NCI-H2196 (cell line): ENCODE measurements around the gene AAK1.
"Not testable (repeated sequence)": the region's sequence is repeated elsewhere in the genome, so short reads cannot be mapped to it uniquely, and the experiment has no call there.

ENCODE experiments used
- DNase-seq: peaks from one replicate; lab custom pipeline; 2025; ENCODE audit not compliant: unreplicated experiment; lab: John Stamatoyannopoulos, UW

The AAK1 gene

DNA sequence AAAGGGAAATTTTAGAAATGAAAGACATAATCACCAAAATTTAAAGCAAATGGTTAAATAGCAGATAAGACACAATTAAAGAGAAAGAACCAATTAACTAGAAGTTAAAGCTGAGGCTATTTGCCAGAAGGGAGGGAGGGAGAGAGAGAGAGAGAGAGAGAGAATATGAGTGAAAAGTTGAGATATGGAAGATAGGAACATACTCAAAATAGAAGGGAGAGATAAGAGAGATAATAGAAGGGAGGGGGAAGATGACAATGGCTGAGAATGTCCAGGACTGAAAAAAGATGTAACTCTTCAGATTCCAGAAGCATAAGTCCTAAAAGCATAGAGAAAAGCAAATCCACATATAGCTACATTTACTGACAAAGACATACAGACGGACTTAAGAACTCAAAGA lies 17.1 kb upstream of the AAK1 start:
- DNase-seq = no peak

GRCh38 chr2:69659941-69660483 lies 16.5 kb upstream of the AAK1 start:
- no peak for DNase-seq

- no peak for DNase-seq
Measured at GRCh38 chr2:69659349-69659748, 15.8 kb upstream of the AAK1 start.

- no peak for DNase-seq
Measured at GRCh38 chr2:69652206-69652605, 8.7 kb upstream of the AAK1 start.

- not testable (repeated sequence) for DNase-seq
Measured at GRCh38 chr2:69647196-69647595, 3.7 kb upstream of the AAK1 start.

GRCh38 chr2:69646714-69647113 lies 3.2 kb upstream of the AAK1 start:
- no peak for DNase-seq

GRCh38 chr2:69645921-69646320 lies 2.4 kb upstream of the AAK1 start:
- no peak for DNase-seq

DNA sequence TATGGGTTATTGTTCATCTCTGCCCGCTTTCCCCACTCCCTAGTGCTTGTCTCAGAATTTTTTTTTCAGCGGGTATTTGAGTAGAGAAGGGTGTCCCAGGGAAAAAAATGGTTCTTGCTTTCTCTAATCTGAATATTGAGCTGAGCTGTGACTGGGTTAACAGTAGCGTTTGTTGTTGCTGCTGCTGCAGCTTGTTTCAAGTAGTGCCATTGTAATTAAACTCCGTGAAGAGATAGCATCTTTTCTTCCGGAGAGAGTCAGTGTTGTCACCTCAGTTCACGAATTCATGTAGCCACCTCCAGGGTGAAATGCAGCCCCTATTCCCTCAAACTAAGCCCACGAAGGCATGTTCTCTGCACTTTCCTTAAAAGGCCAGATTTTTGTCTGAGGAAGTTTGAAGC lies 1.5 kb upstream of the AAK1 start:
- DNase-seq = no peak

GRCh38 chr2:69644506-69644979 lies 1.0 kb upstream of the AAK1 start:
- DNase-seq = no peak

DNA sequence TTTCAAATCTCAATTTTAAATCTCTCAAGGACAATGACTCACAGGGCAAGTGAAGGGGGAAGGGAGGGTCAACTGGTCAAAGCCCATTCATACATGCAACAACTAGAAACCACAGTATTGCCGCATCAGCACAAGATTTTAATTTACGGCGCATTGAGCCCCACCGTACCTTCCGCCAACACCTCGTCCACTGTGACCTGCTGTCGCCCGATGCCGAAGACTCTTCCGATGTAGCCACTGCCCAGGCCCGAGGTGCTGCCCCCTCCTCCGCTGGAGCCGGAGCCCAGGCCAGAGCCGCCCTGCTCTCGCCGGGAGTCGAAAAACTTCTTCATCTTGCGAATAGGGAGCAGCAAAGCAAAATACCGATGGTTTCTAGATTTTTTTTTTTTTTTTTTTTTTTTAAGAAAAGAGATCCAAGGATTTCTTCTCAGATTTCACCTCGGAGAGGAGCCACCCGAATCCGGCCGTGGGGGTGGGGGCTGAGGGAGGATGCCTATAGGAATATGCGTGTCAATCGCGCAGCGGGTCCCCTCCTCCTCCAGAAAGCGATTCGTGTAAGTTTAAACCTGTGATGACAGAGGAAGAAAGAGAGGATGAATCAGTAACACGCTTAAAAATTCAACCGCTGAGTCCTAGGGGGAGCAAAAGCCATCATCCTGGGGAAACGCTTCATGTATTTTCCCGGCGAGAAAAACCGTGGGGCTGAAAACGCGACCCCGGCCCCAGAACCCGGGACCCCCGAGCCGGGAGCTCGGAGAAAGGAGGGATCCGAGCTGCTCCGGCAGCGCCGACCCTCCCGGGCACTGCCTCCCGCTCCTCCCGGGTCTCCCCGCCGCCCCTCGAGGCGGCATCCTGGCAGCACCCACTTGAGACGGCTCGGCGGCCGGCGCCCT lies 584 bp downstream of the AAK1 start:
- DNase-seq = no peak

DNA sequence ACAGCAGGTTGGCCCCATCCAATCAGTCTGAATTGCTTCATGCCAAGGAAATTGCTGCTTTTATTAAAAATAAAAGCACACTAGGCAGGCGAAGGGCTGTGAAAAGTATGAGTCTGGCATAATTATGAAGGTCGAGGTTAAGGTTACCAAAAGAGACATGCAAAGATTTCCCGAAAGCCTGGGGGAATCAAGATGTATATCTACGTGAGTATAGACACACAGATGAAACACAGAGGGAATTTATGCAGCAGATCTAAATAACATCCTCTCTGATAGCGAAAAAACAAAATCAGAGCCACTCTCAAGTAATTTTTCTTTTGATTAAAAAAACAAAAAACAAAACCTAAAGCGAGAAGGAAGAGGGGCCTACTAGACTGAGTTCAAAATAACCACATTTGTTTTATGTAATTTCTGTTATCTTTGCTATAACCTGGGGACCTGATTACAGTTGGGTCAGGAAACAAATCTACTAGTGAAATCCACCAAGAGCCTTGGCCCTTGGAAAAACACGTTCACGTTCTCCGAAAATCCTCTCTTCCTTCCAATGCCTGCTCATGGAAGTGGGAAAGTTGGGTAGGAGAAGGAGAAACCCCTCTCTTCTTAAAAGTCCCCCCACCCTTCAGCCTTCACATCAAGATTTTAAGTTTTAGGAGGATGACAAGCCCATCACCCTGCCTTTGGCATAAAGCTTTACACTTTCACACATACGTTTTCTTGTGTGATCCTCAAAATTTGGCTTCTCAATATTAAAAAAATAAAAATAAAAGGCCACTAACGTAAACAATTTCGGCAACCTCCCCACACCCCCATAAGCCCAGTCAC lies 1.4 kb downstream of the AAK1 start:
- no peak for DNase-seq

DNA sequence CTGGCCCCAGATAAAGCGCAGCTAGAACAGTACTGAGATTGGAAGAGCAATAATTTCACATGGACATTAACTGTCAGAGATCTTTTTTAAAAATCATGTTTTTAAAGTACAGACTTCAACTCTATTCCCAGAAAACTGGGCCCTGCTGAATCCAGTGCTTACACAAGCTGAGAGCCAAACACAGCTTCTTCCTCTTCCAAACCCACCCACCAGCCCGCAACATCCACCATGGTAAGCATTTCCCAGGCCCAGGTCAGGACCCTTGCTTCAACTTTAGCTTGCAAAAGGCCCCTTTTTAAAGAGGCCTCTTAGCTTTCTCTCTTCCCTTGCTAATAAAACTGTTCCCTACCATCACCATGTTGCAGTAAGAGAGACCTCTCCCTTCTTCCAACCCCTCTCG lies 2.1 kb downstream of the AAK1 start:
- no peak for DNase-seq

GRCh38 chr2:69639266-69639665 lies 4.3 kb downstream of the AAK1 start:
- DNase-seq = no peak

DNA sequence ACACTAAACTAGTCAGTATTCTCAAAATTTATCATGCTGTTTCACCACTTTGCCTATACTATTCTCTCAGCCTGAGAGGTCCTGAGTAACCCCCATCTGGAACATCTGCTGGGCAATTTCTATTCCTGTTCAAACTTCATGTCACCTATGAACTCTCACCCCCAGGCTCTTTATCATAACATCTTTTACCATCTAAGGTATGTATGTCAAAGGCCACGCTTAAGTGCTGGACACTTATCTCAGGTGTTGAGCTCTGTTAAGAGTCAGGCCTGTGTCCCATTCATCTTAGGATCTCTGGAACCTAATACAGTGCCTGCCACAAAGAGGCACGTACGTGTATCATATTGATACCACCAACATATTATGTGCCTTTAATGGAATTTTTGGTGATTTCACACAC lies 4.9 kb downstream of the AAK1 start:
- no peak for DNase-seq

DNA sequence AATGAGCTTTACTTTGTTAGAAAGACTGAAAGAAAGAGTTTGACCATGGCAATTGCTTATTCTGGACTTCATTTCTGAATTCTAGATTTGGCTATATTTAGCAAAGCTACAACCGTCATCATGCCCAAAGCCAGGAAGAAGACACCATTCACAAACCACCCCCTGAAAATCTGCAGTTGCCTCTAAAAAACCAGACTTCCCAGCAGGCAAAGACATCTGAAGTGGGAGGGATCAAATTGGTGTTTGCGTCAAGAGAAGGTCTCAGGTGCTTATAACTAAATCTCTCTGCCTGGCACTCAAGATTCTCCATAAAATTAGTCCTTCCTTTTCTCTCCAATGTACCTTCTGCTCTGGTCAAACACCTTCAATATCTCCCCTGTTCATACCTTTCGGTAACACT lies 5.6 kb downstream of the AAK1 start:
- DNase-seq = no peak

DNA sequence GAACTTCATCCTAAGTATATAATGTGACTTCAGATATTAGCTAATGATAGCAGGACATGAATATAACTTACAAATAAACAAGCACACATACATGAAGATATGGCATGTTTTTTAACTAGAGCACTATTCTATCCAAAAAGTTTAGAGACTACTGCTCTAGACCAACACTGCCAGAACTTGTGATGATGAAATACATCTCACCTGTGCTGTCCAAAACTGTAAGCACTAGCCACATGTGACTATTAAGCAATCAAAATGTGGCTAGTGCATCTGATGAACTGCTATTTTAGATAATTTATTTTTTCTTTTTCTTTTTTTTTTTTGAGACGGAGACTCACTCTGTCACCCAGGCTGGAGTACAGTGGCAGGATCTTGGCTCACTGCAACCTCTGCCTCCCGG lies 7.1 kb downstream of the AAK1 start:
- DNase-seq = no peak

GRCh38 chr2:69635432-69635831 lies 8.1 kb downstream of the AAK1 start:
- DNase-seq = no peak

- no peak for DNase-seq
Measured at GRCh38 chr2:69634196-69634821, 9.2 kb downstream of the AAK1 start.

GRCh38 chr2:69631402-69631801 lies 12.1 kb downstream of the AAK1 start:
- DNase-seq = no peak

DNA sequence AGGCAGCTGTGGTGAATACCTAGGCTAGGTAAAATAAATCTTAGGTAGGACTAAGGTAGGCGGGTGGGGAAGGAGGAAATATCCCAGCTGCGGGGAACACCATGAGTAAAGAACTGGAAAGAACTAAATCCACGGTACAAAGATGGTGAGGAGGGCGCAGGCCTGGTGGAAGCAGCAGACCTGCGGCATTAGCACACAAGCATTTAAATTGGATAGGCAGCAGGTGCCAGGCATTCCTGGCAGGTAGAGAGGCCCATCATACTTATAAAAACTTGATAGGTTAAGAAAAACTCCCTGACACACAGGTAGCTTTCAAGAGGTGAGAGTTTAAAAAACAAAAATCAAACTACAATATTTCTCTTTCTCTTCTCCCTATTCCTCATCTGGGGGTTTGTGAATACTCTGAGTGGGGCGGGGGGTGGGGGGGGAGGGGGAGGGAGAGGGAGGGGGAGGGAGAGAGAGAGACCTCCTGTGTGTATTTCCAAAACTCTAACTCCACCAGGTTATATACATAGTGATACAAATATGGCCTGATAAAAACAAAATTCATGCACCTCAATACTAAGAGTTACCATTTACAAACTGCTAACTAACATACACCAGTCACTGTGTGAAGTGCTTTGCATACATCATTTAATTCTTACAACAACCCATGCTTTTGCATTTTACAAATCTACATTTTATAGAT lies 13.5 kb downstream of the AAK1 start:
- DNase-seq = no peak
